IPS-15b (cell line): Measurements from ENCODE around the gene CLCN3.
A peak's percentile ranks its signal among the peaks of the same experiment; 100 is the strongest.

ENCODE experiments used
- H3K27me3 ChIP-seq: one replicate; pipeline ENCODE4 v1.6.1; 2013; ENCODE audit warnings: low read length; ENCODE audit not compliant: control insufficient read depth, insufficient read depth
- H3K36me3 ChIP-seq: one replicate; pipeline ENCODE4 v1.6.1; 2013; ENCODE audit warnings: low read length; ENCODE audit not compliant: control insufficient read depth, insufficient read depth
- H3K4me1 ChIP-seq: one replicate; pipeline ENCODE4 v1.6.1; 2013; ENCODE audit warnings: mild to moderate bottlenecking, low read length; ENCODE audit not compliant: control insufficient read depth, insufficient read depth
- H3K4me3 ChIP-seq: one replicate; pipeline ENCODE4 v1.5.1; 2013; ENCODE audit warnings: low read depth, low read length
- H3K9ac ChIP-seq: one replicate; pipeline ENCODE4 v1.6.1; 2013; ENCODE audit warnings: low read depth, mild to moderate bottlenecking, low read length
- H3K9me3 ChIP-seq: one replicate; pipeline ENCODE4 v1.6.1; 2013; ENCODE audit warnings: mild to moderate bottlenecking, low read length; ENCODE audit not compliant: control insufficient read depth, insufficient read depth

CLCN3 gene

GRCh38 chr4:169659716-169660670, 39.6 kb downstream of the CLCN3 start:
- Histone ChIP-seq H3K9me3 (no peaks in the 10 kb centered on the region), H3K36me3 (no peaks in the 10 kb centered on the region), H3K4me3 (peak overlapping the region; percentile 38), H3K27me3 (no peaks in the 10 kb centered on the region), H3K4me1 (peaks cover 11% of the 10 kb centered on the region), H3K9ac (no peak overlapping the region)

- Histone ChIP-seq H3K4me3 (peak overlapping the region; percentile 38), H3K9ac (no peak overlapping the region), H3K27me3 (no peaks in the 10 kb centered on the region), H3K9me3 (no peaks in the 10 kb centered on the region), H3K36me3 (no peaks in the 10 kb centered on the region), H3K4me1 (peaks cover 11% of the 10 kb centered on the region)
Measured at GRCh38 chr4:169660929-169661328, 40.6 kb downstream of the CLCN3 start.

GRCh38 chr4:169661761-169662160, 41.4 kb downstream of the CLCN3 start:
- no peaks in the 10 kb centered on the region for H3K9me3 ChIP-seq
- H3K27me3 ChIP-seq: no peaks in the 10 kb centered on the region
- no peaks in the 10 kb centered on the region for H3K36me3 ChIP-seq
- H3K4me1 ChIP-seq: peaks cover 11% of the 10 kb centered on the region
- H3K9ac ChIP-seq: no peak overlapping the region
- H3K4me3 ChIP-seq: no peak overlapping the region

- no peaks in the 10 kb centered on the region for H3K27me3 ChIP-seq
- H3K9me3 ChIP-seq: no peaks in the 10 kb centered on the region
- no peaks in the 10 kb centered on the region for H3K36me3 ChIP-seq
- no peak overlapping the region for H3K9ac ChIP-seq
- no peak overlapping the region for H3K4me3 ChIP-seq
- H3K4me1 ChIP-seq: peaks cover 11% of the 10 kb centered on the region
Measured at GRCh38 chr4:169662206-169662605, 41.8 kb downstream of the CLCN3 start.

- H3K4me1 ChIP-seq: peaks cover 11% of the 10 kb centered on the region
- no peaks in the 10 kb centered on the region for H3K9me3 ChIP-seq
- no peak overlapping the region for H3K4me3 ChIP-seq
- no peaks in the 10 kb centered on the region for H3K27me3 ChIP-seq
- H3K9ac ChIP-seq: no peak overlapping the region
- no peaks in the 10 kb centered on the region for H3K36me3 ChIP-seq
Measured at GRCh38 chr4:169663402-169663801, 43.0 kb downstream of the CLCN3 start.

GRCh38 chr4:169663831-169664230, 43.5 kb downstream of the CLCN3 start:
- no peaks in the 10 kb centered on the region for H3K36me3 ChIP-seq
- H3K27me3 ChIP-seq: no peaks in the 10 kb centered on the region
- no peak overlapping the region for H3K4me3 ChIP-seq
- no peak overlapping the region for H3K9ac ChIP-seq
- H3K4me1 ChIP-seq: peaks cover 10% of the 10 kb centered on the region
- no peaks in the 10 kb centered on the region for H3K9me3 ChIP-seq

GRCh38 chr4:169664615-169665014, 44.2 kb downstream of the CLCN3 start:
- no peak overlapping the region for H3K4me3 ChIP-seq
- H3K36me3 ChIP-seq: no peaks in the 10 kb centered on the region
- H3K27me3 ChIP-seq: no peaks in the 10 kb centered on the region
- no peaks in the 10 kb centered on the region for H3K9me3 ChIP-seq
- peaks cover 4% of the 10 kb centered on the region for H3K4me1 ChIP-seq
- H3K9ac ChIP-seq: no peak overlapping the region

GRCh38 chr4:169665046-169665737, 44.8 kb downstream of the CLCN3 start:
- Histone ChIP-seq H3K36me3 (no peaks in the 10 kb centered on the region), H3K4me1 (no peaks in the 10 kb centered on the region), H3K4me3 (no peak overlapping the region), H3K9ac (no peak overlapping the region), H3K9me3 (no peaks in the 10 kb centered on the region), H3K27me3 (no peaks in the 10 kb centered on the region)

GRCh38 chr4:169668069-169668721, 47.8 kb downstream of the CLCN3 start:
- no peaks in the 10 kb centered on the region for H3K27me3 ChIP-seq
- H3K4me3 ChIP-seq: no peak overlapping the region
- H3K9ac ChIP-seq: no peak overlapping the region
- no peaks in the 10 kb centered on the region for H3K9me3 ChIP-seq
- no peaks in the 10 kb centered on the region for H3K36me3 ChIP-seq
- no peaks in the 10 kb centered on the region for H3K4me1 ChIP-seq

GRCh38 chr4:169675825-169676224, 55.4 kb downstream of the CLCN3 start:
- Histone ChIP-seq H3K27me3 (no peaks in the 10 kb centered on the region), H3K4me3 (no peak overlapping the region), H3K4me1 (no peaks in the 10 kb centered on the region), H3K36me3 (peaks cover 2% of the 10 kb centered on the region), H3K9ac (no peak overlapping the region), H3K9me3 (no peaks in the 10 kb centered on the region)

- Histone ChIP-seq H3K27me3 (no peaks in the 10 kb centered on the region), H3K36me3 (peaks cover 2% of the 10 kb centered on the region), H3K4me1 (no peaks in the 10 kb centered on the region), H3K9me3 (no peaks in the 10 kb centered on the region), H3K9ac (no peak overlapping the region), H3K4me3 (no peak overlapping the region)
Measured at GRCh38 chr4:169677150-169677748, 56.9 kb downstream of the CLCN3 start.
